NCI-H2227 (cell line): ENCODE measurements around the gene GLRX2.
"Not testable (repeated sequence)": the region's sequence is repeated elsewhere in the genome, so short reads cannot be mapped to it uniquely, and the experiment has no call there.

Source experiments
- DNase-seq: peaks from one replicate; lab custom pipeline; 2025; ENCODE audit not compliant: unreplicated experiment; lab: John Stamatoyannopoulos, UW

Gene GLRX2

GRCh38 chr1:193068013-193068412 lies 37.2 kb downstream of the GLRX2 start:
- DNase-seq = no peak

- no peak for DNase-seq
Measured at GRCh38 chr1:193066606-193067005, 38.6 kb downstream of the GLRX2 start.

GRCh38 chr1:193065954-193066353 lies 39.3 kb downstream of the GLRX2 start:
- no peak for DNase-seq

- no peak for DNase-seq
Measured at GRCh38 chr1:193062698-193063463, 42.3 kb downstream of the GLRX2 start.

GRCh38 chr1:193060938-193061337 lies 44.3 kb downstream of the GLRX2 start:
- no peak for DNase-seq

- DNase-seq = no peak
Measured at GRCh38 chr1:193060406-193060805, 44.8 kb downstream of the GLRX2 start.

GRCh38 chr1:193060115-193060403 lies 45.2 kb downstream of the GLRX2 start:
- no peak for DNase-seq

GRCh38 chr1:193059282-193060114 lies 45.7 kb downstream of the GLRX2 start, which contains the start of the genes RO60 and UCHL5:
TSS of gene RO60 (plus strand) at chr1:193059612. CDS start at chr1:193069055, 9,443 bp downstream.
TSS of gene UCHL5 (minus strand) at chr1:193059360. CDS start at chr1:193059260, 100 bp downstream.
- DNase-seq = peak; percentile 99

- peak; percentile 49 for DNase-seq
Measured at GRCh38 chr1:193058529-193059281, 46.5 kb downstream of the GLRX2 start.

GRCh38 chr1:193054169-193054675 lies 51.0 kb downstream of the GLRX2 start:
- DNase-seq = no peak

- not testable (repeated sequence) for DNase-seq
Measured at GRCh38 chr1:193048913-193049312, 56.3 kb downstream of the GLRX2 start.
